Esophagus (tissue), 2 donors: ENCODE data around the gene SEMA3G. TPM values are rescaled to one million over a fixed set of nuclear protein-coding genes. Genes with fewer than 3 reads are reported as not detected.

Experiments
- H3K27ac ChIP-seq, 2 donors: one replicate each; pipeline ENCODE4 v1.5.1; 2013; ENCODE audit warnings: low read depth in 2 of 2, mild to moderate bottlenecking in 2 of 2, inconsistent platforms in 1 of 2, low read length in 1 of 2, moderate library complexity in 1 of 2
- H3K27me3 ChIP-seq, 2 donors: one replicate each; pipeline ENCODE4 v1.6.1; 2013; ENCODE audit warnings: low read length in 2 of 2, control low read depth in 1 of 2, mild to moderate bottlenecking in 1 of 2; ENCODE audit not compliant: insufficient read depth in 2 of 2, control insufficient read depth in 1 of 2
- H3K36me3 ChIP-seq, 2 donors: one replicate each; pipeline ENCODE4 v1.6.1; 2013; ENCODE audit warnings: low read length in 1 of 2; ENCODE audit not compliant: control insufficient read depth in 2 of 2, insufficient read depth in 2 of 2
- H3K4me1 ChIP-seq, 2 donors: one replicate each; pipeline ENCODE4 v1.6.1; 2013; ENCODE audit warnings: low read length in 1 of 2; ENCODE audit not compliant: control insufficient read depth in 2 of 2, insufficient read depth in 2 of 2
- H3K4me3 ChIP-seq, 2 donors: one replicate each; pipeline ENCODE4 v1.5.1; 2013; ENCODE audit warnings: low read length in 2 of 2, mild to moderate bottlenecking in 2 of 2, low read depth in 1 of 2, moderate library complexity in 1 of 2
- H3K9me3 ChIP-seq, 2 donors: one replicate each; pipeline ENCODE4 v1.6.1; 2013; ENCODE audit warnings: mild to moderate bottlenecking in 2 of 2, low read depth in 1 of 2, low read length in 1 of 2, moderate library complexity in 1 of 2; ENCODE audit not compliant: control insufficient read depth in 2 of 2, insufficient read depth in 1 of 2
- WGBS, 2 donors: extraction: QIAGEN DNeasy Blood & Tissue Kit; methylation state at CpG; one replicate each; pipeline ENCODE4 v1.1.7; 2013; 5-methylcytosine and 5-hydroxymethylcytosine counted together
- polyA plus RNA-seq, 2 donors: library from polyadenylated mRNA; stranded (reverse); fragments of 200-250 nt; gene quantifications; one replicate each; pipeline ENCODE4 v1.2.3, GENCODE V29; 2013
- donor health status: healthy with polysubstance abuse.
- donor health status: Bipolar disorder and iron deficiency.

The SEMA3G gene
- polyA plus RNA-seq, 2 donors, result 1.3 to 1.7 TPM

DNA sequence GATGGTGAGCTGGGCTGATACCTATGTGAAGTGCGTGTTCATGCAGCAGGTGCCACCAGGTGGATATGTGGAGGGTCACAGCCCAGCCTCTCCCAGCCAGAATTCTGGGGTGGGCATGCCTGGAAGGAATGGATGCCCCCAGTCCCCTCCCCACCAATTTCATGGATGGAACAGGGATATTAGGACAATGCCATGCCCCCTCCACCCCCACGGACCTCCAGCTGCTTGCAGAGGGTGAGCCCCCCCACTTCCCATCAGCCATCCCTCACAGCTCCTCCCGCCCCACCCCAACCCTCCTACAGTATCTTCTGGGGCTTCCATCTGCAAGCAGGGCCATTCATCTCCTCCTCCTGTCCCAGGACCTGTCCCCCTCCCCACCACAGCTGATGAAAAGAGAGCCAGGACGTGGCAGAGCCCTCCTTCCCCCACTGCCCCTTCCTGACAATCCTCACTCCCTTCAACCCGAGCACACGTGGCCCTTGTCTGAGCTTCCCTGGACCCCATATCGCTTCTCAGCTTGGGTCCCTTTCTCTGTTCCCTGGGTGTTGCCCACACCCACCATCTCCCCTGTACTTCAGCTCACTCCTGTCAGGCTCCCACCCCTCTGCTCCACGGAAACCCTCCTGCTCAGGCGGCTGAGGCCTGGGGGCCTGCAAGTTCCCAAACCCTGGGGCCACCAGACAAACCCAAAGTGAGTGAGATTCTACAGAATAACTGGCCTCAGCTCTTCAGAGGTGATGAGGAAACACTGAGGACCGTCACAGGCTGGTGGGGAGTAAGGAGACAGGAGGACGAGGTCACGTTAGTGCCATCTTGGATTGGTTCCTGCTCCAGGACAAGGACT is 2.8 kb upstream of the SEMA3G start:
- H3K4me3 ChIP-seq, result no peak overlapping the region
- H3K27ac ChIP-seq, result no peak overlapping the region
- H3K9me3 ChIP-seq, result no peaks in the 10 kb centered on the region
- peaks cover 2 to 9% of the 10 kb centered on the region in 2 donors for H3K4me1 ChIP-seq
- no peaks in the 10 kb centered on the region for H3K27me3 ChIP-seq
- 73 to 74% methylated on average over 12 of the region's 12 CpGs for WGBS, 2 donors
- no peaks in the 10 kb centered on the region for H3K36me3 ChIP-seq

DNA sequence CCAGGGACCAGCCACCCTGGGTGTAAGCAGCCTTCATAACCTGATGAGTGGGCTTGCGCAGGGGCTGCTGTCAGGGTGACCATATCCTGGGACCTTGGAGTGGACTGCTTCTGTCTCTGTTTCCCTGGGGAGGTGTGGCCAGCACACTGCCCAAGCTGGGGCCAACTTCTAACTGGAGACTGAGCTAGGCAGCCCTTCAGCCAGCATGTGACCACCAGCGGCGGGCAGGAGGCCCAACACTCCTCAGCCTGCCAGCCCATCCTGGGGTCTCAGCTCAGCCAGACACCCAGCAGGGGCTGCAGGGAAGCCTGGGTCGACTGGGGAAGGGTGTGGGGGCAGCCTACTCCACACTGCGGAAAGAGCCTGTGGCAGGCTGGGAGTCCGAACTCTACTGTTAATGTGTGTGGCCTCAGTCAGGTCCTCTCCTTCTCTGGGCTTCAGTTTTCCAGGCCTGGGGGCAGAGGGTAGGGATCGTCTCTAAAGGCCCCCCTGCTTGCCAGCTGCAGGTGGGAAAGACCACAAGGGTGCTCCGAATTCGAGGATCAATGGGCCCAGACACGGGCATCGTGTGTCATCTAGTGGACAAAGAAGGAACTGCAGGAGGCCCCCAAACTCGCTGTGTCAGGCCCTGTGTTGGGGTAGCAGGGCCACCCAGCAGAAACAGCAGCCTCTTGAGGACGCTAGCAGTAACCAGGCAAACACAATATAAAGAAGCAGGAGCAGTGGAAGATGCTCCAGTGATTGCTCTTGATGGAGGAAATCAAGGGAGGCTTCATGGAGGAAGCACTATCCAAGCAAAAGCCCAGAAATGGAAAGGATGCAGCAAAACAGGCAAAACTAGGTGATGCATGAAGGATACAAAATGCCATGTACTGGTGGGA is 2.0 kb upstream of the SEMA3G start:
- H3K36me3 ChIP-seq, result no peaks in the 10 kb centered on the region
- H3K4me1 ChIP-seq, result peaks cover 2 to 9% of the 10 kb centered on the region in 2 donors
- no peaks in the 10 kb centered on the region for H3K27me3 ChIP-seq
- H3K27ac ChIP-seq, result no peak overlapping the region
- no peaks in the 10 kb centered on the region for H3K9me3 ChIP-seq
- no peak overlapping the region for H3K4me3 ChIP-seq
- WGBS, 2 donors, result 37 to 40% methylated on average over 13 of the region's 13 CpGs

DNA sequence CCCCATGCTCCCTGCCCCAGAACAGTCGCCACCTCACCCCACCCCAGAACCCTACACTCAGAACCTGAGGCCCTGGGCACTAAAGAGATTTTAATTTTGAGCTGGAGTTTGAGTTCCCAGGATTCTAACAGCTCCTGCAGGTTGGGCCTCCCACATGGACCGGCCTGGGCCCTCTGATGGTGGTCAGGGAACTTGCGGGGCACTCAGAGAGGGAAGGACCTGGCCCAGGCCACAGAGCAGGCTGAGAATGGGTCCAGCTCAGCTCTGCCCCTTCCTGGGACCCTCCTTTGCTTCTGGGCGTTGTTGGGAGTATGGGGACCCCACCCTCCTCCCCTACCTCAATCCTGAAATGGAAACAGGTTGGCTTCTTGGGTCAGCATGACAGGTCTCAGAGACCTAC is 1.1 kb upstream of the SEMA3G start:
- Histone ChIP-seq H3K4me1 (peaks cover 2 to 9% of the 10 kb centered on the region in 2 donors), H3K27ac (no peak overlapping the region), H3K4me3 (no peak overlapping the region), H3K27me3 (no peaks in the 10 kb centered on the region), H3K9me3 (no peaks in the 10 kb centered on the region), H3K36me3 (no peaks in the 10 kb centered on the region)
- 88 to 91% methylated on average over 4 of the region's 4 CpGs for WGBS, 2 donors

DNA sequence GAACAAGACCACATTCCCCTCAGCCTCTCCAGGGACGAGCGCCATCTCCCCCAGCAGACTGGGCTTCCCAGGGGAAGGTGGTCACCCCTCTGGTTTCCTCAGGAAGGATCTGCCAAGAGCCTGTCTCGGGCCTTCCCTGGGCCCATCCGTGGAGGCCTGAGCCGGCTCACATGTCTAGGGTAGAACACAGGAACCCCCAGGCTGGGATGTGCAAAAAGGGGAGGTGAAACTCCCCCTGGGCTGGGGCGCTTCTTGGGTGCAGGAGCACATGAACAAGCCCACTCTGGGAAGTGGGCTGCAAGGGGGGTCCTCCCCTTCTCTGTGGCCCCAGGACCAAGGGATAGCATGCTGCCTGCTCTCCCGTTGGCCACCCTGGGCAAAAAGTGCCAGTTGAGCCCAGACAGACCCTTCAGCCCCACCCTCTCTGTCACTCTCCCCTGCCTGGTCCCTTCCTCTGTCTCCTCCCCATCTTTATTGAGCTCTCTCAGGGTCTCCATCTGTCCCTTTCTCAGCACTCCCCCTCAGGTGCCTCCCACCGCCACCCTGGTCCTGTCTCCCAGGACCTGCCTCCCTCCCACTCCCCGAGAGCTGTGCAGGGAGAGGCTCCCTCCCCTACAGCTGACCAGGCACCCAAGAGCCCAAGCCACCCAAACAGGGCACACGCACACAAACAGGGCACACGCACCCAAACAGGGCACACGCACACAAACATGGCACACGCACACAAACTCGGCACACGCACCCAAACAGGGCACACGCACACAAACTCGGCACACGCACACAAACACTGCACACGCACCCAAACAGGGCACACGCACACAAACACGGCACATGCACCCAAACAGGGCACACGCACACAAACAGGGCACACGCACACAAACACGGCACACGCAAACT is 864 bp downstream of the SEMA3G start:
- Histone ChIP-seq H3K27ac (no peak overlapping the region), H3K9me3 (no peaks in the 10 kb centered on the region), H3K36me3 (no peaks in the 10 kb centered on the region), H3K4me1 (peaks cover 2 to 9% of the 10 kb centered on the region in 2 donors), H3K4me3 (no peak overlapping the region), H3K27me3 (no peaks in the 10 kb centered on the region)
- 88 to 91% methylated on average over 25 of the region's 25 CpGs for WGBS, 2 donors

DNA sequence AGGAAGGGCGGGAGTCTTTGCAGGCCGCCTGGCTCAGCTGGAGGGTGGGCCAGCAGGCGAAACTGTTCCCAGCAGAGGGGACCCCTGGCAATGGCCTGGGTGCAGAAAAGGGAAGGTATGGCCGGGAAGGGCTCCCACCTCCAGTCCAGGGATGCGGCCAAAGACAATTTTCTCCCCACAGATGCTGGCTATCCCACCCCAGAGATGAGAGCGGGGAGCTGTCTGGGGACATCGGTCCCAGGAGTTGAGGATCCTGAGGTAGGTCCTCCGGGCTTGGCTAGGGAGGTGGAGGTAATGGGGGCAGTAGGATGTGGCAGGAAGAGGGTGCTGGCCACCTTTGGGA is 1.7 kb downstream of the SEMA3G start:
- no peaks in the 10 kb centered on the region for H3K27me3 ChIP-seq
- H3K9me3 ChIP-seq, result no peaks in the 10 kb centered on the region
- no peak overlapping the region for H3K27ac ChIP-seq
- WGBS, 2 donors, result 92 to 95% methylated on average over 8 of the region's 8 CpGs
- H3K36me3 ChIP-seq, result no peaks in the 10 kb centered on the region
- peaks cover 2 to 9% of the 10 kb centered on the region in 2 donors for H3K4me1 ChIP-seq
- no peak overlapping the region for H3K4me3 ChIP-seq

DNA sequence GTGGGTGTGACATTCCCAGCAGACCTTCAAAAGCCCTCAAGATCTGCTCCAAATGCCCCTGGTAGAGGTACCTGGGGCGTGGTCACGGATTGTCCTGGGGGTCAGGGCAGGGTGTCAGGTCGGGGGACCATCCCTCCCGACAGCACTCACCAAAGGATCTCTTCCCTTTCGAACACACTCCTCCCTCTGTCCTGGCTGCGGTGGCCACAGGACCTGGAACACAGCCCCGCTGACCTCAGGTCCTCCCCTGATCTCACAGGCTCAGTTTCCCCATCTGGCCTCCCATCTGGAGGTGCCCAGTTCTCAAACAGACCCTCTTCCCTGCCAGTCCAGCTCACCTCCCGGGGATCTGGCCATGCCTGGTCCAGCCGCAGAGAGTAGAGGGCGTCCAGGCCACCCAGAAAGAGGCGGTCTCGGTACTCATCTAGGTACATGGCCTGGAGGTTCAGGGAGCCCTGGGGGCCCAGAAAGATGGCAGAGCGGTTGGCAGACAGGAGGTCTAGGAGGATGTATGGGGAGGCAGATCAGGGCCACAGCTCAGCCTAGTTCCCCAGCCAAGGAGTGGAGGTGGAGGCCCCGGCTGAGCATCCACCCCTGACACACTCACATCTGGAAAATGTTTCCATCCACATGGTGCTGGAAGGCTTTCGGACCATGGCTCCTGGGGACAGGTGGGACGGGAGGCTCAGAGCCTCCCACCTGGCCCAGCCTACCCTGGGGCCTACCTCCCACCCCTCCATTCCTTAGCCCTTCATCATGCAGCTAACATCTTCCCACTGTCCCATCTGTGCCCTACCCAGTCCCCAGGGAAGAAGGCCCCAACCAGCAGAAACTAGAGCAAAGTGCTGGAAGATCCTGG is 2.3 kb downstream of the SEMA3G start:
- 91 to 93% methylated on average over 16 of the region's 16 CpGs for WGBS, 2 donors
- H3K4me1 ChIP-seq, result peaks cover 2 to 15% of the 10 kb centered on the region in 2 donors
- no peaks in the 10 kb centered on the region for H3K36me3 ChIP-seq
- H3K27ac ChIP-seq, result no peak overlapping the region
- no peaks in the 10 kb centered on the region for H3K9me3 ChIP-seq
- H3K4me3 ChIP-seq, result no peak overlapping the region
- H3K27me3 ChIP-seq, result no peaks in the 10 kb centered on the region

DNA sequence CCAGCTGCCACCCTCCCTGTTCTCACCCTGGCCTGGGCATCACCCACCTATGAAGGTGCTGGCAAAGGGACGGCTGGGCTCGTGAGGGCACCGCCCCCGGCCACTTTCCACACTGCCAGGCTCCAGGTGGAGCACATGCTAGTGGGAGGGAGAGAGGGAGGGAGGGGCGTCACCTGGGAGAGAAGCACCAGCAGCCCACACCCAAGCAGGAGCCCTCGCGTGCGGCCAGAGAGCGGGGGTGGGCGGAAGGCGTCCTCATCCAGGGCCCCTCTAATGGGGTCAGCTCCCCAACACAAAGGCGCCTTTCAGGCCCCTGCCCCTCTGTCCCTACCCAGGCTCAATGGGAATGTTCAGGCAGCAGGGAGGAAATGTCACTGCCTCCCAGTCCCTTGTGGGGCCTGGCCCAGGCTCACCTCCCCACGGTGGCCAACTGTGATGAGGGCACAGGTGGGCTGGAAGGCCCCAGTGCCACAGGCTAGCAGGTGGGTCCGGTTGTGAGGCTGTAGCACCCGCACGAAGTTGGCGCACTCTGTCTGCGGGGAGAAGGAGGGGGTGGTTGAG is 3.1 kb downstream of the SEMA3G start:
- H3K27me3 ChIP-seq, result no peaks in the 10 kb centered on the region
- H3K36me3 ChIP-seq, result no peaks in the 10 kb centered on the region
- 87 to 91% methylated on average over 18 of the region's 18 CpGs for WGBS, 2 donors
- no peaks in the 10 kb centered on the region for H3K9me3 ChIP-seq
- peaks cover 2 to 18% of the 10 kb centered on the region in 2 donors for H3K4me1 ChIP-seq
- no peak overlapping the region for H3K27ac ChIP-seq
- H3K4me3 ChIP-seq, result no peak overlapping the region

DNA sequence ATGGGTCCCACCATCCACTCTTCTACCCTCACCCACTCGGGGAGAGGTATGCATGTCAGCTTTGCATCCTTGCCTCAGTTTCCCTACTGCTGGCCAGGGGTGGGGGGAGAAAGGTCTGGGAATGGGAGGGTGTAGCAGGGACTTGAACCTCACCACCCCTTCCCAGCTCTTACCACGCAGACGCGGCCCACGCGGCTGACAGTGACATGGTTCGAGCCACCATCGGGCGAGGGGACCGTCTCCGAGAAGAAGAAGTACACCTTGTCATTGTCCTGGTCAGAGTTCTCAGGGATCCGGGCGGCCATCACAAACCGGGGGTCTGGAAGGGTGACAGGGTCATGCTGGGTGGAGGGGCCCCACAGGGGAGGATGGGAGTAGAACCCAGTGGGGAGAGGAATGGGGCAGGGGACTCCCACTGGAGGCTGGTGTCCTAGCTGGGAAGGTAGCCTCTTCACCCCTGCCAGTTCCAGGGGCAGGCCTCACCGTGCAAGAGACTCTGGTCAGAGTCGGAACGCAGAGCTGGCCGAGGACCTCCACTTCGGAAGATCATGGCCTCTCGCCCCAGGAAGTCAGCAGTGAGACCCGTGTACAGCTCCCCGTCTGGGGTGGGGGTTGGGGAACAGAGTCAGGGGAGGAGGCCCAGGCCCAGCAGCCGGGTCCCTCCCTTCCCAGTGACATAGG is 3.7 kb downstream of the SEMA3G start:
- H3K4me1 ChIP-seq, result peaks cover 2 to 18% of the 10 kb centered on the region in 2 donors
- H3K9me3 ChIP-seq, result no peaks in the 10 kb centered on the region
- WGBS, 2 donors, result 91% methylated on average over 23 of the region's 23 CpGs
- no peak overlapping the region for H3K4me3 ChIP-seq
- no peaks in the 10 kb centered on the region for H3K36me3 ChIP-seq
- no peaks in the 10 kb centered on the region for H3K27me3 ChIP-seq
- H3K27ac ChIP-seq, result no peak overlapping the region
